Stimulated activated naive CD4-positive, alpha-beta T cell treated with Interleukin-2 at 50 U/mL for 16 hours (primary cell): Measurements from ENCODE around the gene TMBIM6.

Experiments
- DNase-seq: peaks from one replicate; lab custom pipeline; 2025; lab: John Stamatoyannopoulos, UW

The TMBIM6 gene

DNA sequence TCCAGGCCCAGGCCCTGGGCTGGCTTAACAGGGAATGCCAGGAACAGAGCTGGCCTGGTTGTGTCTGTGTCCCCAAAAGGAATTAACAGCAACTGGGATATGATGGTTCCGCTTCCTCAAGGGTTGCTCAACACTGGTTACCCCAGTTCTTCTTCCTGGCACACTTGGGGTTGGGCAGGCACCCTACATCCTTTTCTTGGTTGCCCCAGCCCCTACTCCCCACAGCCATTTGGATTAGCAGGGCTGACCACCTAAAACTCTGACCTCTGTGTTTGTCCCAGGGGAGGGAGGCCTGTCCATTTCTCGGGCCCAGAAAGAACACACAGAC is 56.1 kb downstream of the TMBIM6 start:
- DNase-seq = no peak

- no peak for DNase-seq
Measured at GRCh38 chr12:49798248-49798647, 56.9 kb downstream of the TMBIM6 start.

GRCh38 chr12:49798934-49799333 is 57.6 kb downstream of the TMBIM6 start:
- no peak for DNase-seq

GRCh38 chr12:49800421-49801140 is 59.2 kb downstream of the TMBIM6 start:
- DNase-seq = no peak

GRCh38 chr12:49801141-49802063 is 60.0 kb downstream of the TMBIM6 start:
- no peak for DNase-seq

DNA sequence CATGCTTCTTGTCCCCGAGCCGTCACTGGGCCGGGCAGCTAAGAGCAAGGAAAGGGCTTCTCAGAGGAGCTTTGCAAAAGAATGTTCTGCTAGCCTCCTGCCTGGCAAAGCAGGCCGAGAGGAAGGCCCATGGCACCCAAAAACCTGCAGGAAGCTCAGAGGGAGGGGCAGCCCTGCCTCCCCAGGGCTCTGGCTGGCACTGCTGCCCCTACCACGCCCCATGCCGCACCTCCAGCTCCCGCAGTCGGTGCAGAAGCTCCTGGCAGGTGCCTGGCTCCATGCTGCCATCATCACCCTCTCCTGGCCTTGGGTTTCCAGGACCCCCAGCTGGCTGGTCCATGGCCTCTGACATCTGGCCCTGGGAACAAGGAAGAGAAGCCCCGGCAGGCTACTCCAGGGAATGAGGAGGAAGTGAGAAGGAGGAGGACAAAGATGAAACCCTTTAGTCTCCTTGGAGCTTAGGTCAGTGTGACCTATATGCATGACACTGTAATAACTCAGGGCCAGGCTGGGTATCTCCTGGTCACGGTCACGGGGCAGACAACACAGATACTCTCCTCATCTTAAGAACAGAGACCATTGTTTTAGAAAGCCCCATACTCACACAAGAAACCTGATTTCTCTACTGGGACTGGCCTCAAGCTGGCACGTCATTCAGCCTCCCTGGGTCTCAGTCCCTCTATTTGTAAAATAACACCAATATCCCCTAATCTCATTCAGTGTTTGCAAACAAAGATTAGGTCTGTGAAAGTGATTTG is 62.5 kb downstream of the TMBIM6 start:
- no peak for DNase-seq

GRCh38 chr12:49804821-49805220 is 63.5 kb downstream of the TMBIM6 start:
- DNase-seq = no peak

DNA sequence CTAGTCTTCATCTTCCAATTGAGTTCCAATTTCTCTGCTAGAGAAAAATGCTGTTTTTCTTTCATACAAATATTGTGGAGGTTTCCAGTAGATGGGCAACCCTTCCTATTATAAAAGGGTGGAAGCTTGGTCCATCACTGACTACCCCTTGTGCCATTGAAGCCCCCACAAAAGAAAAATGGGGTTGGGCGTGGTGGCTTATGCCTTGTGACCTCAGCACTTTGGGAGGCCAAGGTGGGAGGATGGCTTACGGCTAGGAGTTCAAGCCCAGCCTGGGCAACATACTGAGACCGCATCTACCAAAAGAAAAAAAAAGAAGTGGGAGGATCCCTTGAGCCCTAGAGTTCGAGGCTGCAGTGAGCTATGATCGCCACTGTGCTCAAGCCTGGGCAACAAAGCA is 64.1 kb downstream of the TMBIM6 start:
- DNase-seq = no peak

DNA sequence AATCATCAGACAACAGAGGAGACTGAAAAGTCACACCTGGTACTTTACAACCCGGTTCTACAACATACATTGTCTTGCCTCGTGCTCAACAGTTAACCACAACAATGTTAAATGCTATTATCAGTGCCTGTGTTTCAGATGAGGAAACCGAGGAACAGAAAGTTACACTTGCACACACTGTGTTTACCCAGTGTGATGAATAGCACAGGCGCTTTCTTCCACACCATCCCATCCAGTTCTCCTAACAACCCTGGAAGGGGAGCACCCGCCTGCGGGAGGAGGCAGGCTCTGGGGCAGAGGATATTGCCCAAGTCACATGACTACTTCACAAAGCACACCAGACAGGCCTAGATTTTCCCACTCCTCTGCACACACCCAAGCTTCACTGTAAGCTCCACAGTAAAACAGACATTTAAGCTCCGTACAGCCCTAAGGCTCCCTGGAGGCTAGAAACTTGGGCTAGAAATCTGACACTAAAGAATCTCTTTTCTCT is 65.0 kb downstream of the TMBIM6 start:
- DNase-seq = no peak

- no peak for DNase-seq
Measured at GRCh38 chr12:49806877-49807276, 65.5 kb downstream of the TMBIM6 start.

DNA sequence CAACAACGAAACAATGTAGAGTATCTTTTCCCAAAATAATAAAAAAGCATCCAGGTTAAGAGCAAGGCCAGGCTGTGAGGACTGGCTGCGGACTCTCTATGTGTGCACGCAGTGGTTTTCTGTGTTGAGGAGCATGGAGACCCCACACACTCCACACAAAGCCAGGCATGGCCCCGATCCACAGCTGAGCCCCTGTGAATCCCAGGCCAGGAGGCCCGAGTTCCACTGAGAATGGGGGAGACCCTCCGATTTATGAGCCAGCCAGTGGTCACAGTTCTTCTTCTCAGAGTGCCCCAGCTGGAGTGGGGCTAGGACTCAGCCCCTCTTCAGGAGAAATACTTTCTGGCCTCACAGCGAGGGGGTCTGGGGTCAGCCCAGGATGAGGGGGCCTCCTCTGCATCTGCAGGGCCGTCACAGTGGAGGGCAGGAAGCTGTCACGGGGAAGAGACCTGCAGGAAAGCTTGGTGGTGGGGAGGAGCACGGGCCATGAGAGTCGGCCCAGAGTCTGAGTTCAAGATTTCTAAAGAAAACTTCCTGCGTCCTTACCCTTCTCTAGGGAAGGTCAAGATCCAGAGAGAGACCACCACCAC is 66.7 kb downstream of the TMBIM6 start:
- DNase-seq = no peak

DNA sequence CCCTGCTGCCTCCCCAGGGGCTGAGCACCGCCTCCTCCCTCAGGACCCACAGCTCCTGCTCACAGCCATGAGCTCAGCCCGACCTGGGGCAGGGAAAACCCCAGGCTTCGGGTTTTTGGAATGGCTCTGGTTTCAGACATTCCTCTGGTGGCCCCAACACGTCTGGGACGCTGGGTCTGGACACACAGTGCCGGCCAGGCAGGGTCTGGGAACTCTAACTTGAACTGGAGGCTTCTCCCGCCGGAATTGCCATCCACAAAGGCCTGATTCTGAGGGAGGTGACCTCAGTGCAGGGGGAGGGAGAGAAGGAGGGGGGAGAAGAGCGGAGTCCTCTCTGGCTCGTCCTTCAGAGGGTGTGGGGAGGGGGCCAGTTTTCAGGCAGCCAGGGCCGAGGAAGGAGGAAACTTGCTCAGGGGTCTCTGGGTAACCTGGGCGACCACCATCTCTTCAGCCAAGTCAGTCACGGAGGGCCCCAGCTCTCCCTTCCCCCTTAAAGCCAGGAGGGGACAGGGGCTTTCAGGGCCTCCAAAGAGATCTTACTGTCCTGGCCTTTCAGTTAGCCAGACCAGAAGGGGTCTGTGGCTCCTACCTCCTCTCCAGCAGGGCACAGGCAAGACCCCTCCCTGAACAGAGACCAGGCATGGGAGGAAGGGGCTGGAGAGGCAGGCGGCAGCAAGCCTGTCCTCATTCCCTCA is 67.5 kb downstream of the TMBIM6 start:
- DNase-seq = no peak

GRCh38 chr12:49809381-49809905 is 68.1 kb downstream of the TMBIM6 start:
- no peak for DNase-seq

DNA sequence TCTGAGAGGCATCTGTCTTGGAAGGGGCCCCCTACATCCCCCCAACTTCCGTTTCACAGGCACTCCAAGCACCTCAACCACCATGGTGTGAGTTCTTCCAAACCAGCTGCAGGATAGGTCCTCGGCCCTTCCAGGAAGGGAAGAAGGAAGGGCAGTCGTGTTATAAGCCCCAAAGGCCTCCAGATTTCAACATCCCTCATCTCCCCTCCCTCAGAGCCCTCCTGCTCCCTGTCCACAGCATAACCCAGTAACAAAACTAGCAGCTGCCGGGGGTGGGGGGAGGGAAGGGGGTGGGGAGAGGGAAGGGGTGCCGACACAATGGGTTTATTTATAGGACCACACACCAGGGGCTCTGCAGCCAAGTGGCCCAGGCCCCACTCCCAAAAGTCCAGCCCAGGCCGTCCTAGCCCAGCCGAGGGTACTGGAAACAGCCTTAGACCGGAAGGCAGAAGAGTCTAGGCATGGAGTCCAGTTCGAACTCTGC is 68.6 kb downstream of the TMBIM6 start:
- DNase-seq = no peak

- DNase-seq = no peak
Measured at GRCh38 chr12:49811136-49811535, 69.8 kb downstream of the TMBIM6 start.

GRCh38 chr12:49811961-49812401 is 70.6 kb downstream of the TMBIM6 start:
- DNase-seq = no peak

DNA sequence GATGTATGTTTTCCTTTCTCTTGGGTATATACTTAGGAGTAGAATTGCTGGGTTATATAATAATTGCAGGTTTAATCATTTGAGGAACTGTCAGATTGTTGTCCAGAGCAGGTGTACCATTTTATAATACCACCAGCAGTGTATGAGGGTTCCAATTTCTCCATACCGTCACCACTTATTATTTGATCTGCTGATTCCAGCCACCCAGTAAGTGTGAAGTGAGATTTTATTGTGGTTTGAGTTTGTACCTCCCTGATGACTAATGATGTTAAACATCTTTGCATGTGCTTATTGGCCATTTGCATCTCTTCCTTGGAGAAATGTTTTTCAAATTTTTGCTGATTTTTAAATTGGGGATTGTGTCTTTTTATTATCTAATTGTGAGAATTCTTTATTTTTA is 71.8 kb downstream of the TMBIM6 start:
- DNase-seq = no peak
